ENCODE data around the gene KRT72. TPM values are rescaled to one million over a fixed set of nuclear protein-coding genes. Genes with fewer than 3 reads are reported as not detected.

Gene KRT72
- total and polyA plus RNA-seq, 2 of the 13 experiments (the other 11 are each of a cell fraction or from before 2014, with no cell fraction given), result not detected

DNA sequence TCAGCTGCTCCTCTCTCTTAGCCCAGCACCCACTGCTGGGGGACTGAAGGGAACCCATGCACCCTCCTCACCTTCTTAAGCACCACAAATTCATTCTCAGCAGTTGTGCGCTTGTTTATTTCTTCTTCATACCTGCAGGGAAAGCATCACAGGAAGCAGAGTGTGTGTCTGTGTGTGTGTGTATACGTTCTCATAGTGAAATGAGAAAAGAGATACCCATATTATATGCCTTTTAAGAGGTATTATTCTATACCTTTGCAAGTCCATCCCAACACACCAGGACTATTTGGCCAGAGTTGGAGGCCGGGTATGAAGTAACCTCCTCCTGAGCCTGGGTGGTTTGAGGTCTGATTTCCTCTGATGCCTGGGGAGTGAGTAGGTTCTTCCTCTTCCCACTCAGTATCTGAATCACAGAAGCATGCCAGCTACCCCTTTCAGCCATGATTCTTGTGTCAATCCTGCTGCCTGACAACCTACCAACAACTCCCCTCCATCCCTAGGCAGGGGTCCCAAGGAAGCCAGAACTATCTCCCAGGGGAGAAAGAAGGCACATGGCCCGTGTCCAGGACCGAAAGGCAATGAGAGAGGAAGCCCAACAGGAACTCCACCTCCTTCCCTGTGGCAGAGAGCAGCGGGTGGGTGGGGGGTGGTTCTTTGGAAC, 14.1 kb upstream of the KRT72 start (continued):
- TF ChIP-seq NR3C1 (CRISPR knock-in tag; IDR thresholded peaks at IDR 0.05), result no peak
- no peak for TF ChIP-seq ADNP (CRISPR knock-in tag; IDR thresholded peaks at IDR 0.05)
- TF ChIP-seq CEBPB (IDR thresholded peaks at IDR 0.05; ENCODE audit: borderline replicate concordance, low read depth, low read length), result no peak

DNA sequence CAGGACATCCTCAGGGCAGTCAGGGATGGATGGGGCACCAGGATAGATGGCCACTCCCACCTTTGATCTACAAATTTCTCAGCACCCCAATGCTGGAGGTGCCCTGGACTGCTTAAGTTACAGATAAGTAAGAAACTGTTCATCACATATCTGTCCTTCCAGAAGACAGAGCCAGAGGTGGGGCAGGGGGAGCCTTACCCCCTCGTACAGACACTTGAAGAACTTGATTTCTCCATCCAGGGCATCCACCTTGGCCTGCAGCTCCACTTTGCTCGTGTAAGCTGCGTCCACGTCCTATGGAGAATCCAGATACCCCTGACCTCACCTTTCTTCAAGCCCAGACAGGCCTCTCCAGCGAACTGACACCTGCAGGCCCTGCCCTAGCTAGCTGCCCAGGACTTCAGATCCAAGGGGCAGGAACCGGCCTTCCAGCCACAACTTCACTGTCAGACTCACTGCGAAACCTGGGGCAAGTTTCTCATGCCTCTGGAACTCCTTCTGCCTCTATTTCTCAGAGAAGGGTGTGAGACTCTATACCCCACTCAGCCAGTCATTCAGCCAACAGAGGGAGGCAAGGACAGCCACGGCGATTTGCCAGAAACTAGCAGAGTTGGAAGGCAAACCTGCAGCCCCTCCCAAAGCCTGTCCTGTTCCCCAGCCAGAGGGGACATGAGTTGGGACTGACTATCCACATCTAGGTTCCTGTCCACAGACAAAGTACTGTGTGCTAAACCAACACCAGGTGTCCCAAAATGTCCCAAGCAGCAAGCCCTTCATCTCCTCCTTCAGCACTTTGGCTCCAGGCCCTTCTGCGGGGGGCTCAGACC, 13.3 kb upstream of the KRT72 start:
- Histone ChIP-seq H3K27ac (ENCODE audit: extremely low read length, insufficient read depth, low read length) (no peak overlapping the region), H3K27me3 (ENCODE audit: control insufficient read depth in 1 of 2, insufficient read depth in 2 of 2, low read length in 2 of 2) (peaks cover 4 to 53% of the 10 kb centered on the region in 2 experiments; a peak in 3 of 5 replicates), H2AFZ (ENCODE audit: low read length) (no peak overlapping the region), H4K20me1 (ENCODE audit: insufficient read depth, low read length) (no peaks in the 10 kb centered on the region), H3K4me3 (replicated peaks in 1 of 3; ENCODE audit: insufficient read depth in 1 of 3, low read depth in 2 of 3, low read length in 3 of 3) (no peak overlapping the region), H3K79me2 (ENCODE audit: insufficient read depth, low read length) (no peaks in the 10 kb centered on the region), H3K4me2 (ENCODE audit: low read depth, low read length) (no peak overlapping the region), H3K9me3 (ENCODE audit: low read length) (no peaks in the 10 kb centered on the region), H3K9ac (ENCODE audit: insufficient read depth, low read depth, low read length) (no peak overlapping the region), H3K36me3 (replicated peaks in 1 of 2; ENCODE audit: control insufficient read depth in 1 of 2, insufficient read depth in 2 of 2, low read length in 2 of 2) (no peaks in the 10 kb centered on the region), H3K4me1 (ENCODE audit: insufficient read depth, low read length) (no peaks in the 10 kb centered on the region)
- FAIRE-seq, result no peak
- ATAC-seq, result no peak
- POLR2A ChIA-PET, result no interaction called here
- intact Hi-C loops (cut with micrococcal nuclease; ENCODE audit: unreplicated experiment) (no loop called here), in situ Hi-C loops (cut with HindIII; ENCODE audit: extremely low pct_ligation_motif_present, low pct_unique_long_range_greater_than_20kb) (no loop called here)
- 17% methylated on average over 6 of the region's 10 CpGs for WGBS (ENCODE audit: low lambda C conversion rate)
- no TSS peak for BruUV-seq (replicated peaks)
- no peak for DNase-seq (ENCODE audit: low spot score)
- CTCF ChIA-PET (ENCODE audit: low intra/inter-chr PET ratio, low total read pairs), result no interaction called here
- no peak for TF ChIP-seq MTF2 (CRISPR knock-in tag; IDR thresholded peaks at IDR 0.05; ENCODE audit: borderline replicate concordance)
- TF ChIP-seq, protein P1, sequence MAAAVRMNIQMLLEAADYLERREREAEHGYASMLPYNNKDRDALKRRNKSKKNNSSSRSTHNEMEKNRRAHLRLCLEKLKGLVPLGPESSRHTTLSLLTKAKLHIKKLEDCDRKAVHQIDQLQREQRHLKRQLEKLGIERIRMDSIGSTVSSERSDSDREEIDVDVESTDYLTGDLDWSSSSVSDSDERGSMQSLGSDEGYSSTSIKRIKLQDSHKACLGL (CRISPR knock-in tag; IDR thresholded peaks at IDR 0.05), result no peak
- no peak for TF ChIP-seq ZNF773 (CRISPR knock-in tag; IDR thresholded peaks at IDR 0.05; ENCODE audit: borderline replicate concordance)
- TF ChIP-seq HHEX (CRISPR knock-in tag; IDR thresholded peaks at IDR 0.05), result no peak
- TF ChIP-seq ZHX2 (IDR thresholded peaks at IDR 0.05; ENCODE audit: low read depth), result no peak
- TF ChIP-seq ZHX2 (CRISPR knock-in tag; IDR thresholded peaks at IDR 0.05; ENCODE audit: borderline replicate concordance), result no peak
- no peak for TF ChIP-seq IKZF1 (IDR thresholded peaks at IDR 0.05)
- no peak for TF ChIP-seq NFIC (IDR thresholded peaks at IDR 0.05; ENCODE audit: low read length)
- no peak for TF ChIP-seq SP5 (CRISPR knock-in tag; IDR thresholded peaks at IDR 0.05; ENCODE audit: borderline replicate concordance, low read depth)
